ENCODE results near the gene RPN2. TPM values are rescaled to one million over a fixed set of nuclear protein-coding genes. Genes with fewer than 3 reads are reported as not detected.

RPN2 gene
- polyA plus RNA-seq, 1 of the 3 experiments (the other 2 are of a cell fraction): 420 TPM

GRCh38 chr20:37270576-37271420 is 91.7 kb downstream of the RPN2 start:
- Histone ChIP-seq H2AFZ (ENCODE audit: low read depth) (no peak overlapping the region), H3K4me3 (ENCODE audit: low read depth in 2 of 2, low read length in 1 of 2) (no peak overlapping the region), H3K9me2 (no peaks in the 10 kb centered on the region), H3F3A (replicated peaks; ENCODE audit: insufficient read depth) (no peaks in the 10 kb centered on the region), H3K4me1 (ENCODE audit: control insufficient read depth in 1 of 2, insufficient read depth in 2 of 2, low read depth in 1 of 2, low read length in 1 of 2) (peaks cover 0 to 10% of the 10 kb centered on the region in 2 experiments; a peak in 1 of 4 replicates), H3K27ac (ENCODE audit: low read depth in 2 of 2, low read length in 1 of 2) (no peak overlapping the region), H3K9ac (no peak overlapping the region), H4K20me1 (ENCODE audit: insufficient read depth) (no peaks in the 10 kb centered on the region), H3K27me3 (ENCODE audit: insufficient read depth) (no peaks in the 10 kb centered on the region), H3K79me2 (ENCODE audit: insufficient read depth) (no peaks in the 10 kb centered on the region), H3K36me3 (replicated peaks in 1 of 2; ENCODE audit: control insufficient read depth in 1 of 2, insufficient read depth in 2 of 2, low read length in 1 of 2) (no peaks in the 10 kb centered on the region), H3K4me2 (no peak overlapping the region), H3K9me3 (no peaks in the 10 kb centered on the region)
- DNase-seq: no peak
- ChIA-PET POLR2A (no interaction called here), CTCF (interaction anchor here (0.9 to 2.1 kb wide), 9 partner anchors 8 to 263 kb away, joined by 3 to 6 read pairs (median 3); no protein-coding TSS in a partner anchor)
- WGBS (ENCODE audit: low lambda C conversion rate): 77% methylated on average over 9 of the region's 12 CpGs
- no peak for TF ChIP-seq USF2 (IDR thresholded peaks at IDR 0.05; ENCODE audit: borderline replicate concordance, low read depth, low read length)
- TF ChIP-seq FOXM1 (IDR thresholded peaks at IDR 0.05; ENCODE audit: low read depth): no peak
- TF ChIP-seq, protein P1, sequence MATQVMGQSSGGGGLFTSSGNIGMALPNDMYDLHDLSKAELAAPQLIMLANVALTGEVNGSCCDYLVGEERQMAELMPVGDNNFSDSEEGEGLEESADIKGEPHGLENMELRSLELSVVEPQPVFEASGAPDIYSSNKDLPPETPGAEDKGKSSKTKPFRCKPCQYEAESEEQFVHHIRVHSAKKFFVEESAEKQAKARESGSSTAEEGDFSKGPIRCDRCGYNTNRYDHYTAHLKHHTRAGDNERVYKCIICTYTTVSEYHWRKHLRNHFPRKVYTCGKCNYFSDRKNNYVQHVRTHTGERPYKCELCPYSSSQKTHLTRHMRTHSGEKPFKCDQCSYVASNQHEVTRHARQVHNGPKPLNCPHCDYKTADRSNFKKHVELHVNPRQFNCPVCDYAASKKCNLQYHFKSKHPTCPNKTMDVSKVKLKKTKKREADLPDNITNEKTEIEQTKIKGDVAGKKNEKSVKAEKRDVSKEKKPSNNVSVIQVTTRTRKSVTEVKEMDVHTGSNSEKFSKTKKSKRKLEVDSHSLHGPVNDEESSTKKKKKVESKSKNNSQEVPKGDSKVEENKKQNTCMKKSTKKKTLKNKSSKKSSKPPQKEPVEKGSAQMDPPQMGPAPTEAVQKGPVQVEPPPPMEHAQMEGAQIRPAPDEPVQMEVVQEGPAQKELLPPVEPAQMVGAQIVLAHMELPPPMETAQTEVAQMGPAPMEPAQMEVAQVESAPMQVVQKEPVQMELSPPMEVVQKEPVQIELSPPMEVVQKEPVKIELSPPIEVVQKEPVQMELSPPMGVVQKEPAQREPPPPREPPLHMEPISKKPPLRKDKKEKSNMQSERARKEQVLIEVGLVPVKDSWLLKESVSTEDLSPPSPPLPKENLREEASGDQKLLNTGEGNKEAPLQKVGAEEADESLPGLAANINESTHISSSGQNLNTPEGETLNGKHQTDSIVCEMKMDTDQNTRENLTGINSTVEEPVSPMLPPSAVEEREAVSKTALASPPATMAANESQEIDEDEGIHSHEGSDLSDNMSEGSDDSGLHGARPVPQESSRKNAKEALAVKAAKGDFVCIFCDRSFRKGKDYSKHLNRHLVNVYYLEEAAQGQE (IDR thresholded peaks at IDR 0.05; ENCODE audit: low read depth, low read length): no peak
- no peak for TF ChIP-seq RXRA (IDR thresholded peaks at IDR 0.05; ENCODE audit: borderline replicate concordance, low read depth)
- no peak for TF ChIP-seq ELF1 (IDR thresholded peaks at IDR 0.05)
- TF ChIP-seq, protein P2, sequence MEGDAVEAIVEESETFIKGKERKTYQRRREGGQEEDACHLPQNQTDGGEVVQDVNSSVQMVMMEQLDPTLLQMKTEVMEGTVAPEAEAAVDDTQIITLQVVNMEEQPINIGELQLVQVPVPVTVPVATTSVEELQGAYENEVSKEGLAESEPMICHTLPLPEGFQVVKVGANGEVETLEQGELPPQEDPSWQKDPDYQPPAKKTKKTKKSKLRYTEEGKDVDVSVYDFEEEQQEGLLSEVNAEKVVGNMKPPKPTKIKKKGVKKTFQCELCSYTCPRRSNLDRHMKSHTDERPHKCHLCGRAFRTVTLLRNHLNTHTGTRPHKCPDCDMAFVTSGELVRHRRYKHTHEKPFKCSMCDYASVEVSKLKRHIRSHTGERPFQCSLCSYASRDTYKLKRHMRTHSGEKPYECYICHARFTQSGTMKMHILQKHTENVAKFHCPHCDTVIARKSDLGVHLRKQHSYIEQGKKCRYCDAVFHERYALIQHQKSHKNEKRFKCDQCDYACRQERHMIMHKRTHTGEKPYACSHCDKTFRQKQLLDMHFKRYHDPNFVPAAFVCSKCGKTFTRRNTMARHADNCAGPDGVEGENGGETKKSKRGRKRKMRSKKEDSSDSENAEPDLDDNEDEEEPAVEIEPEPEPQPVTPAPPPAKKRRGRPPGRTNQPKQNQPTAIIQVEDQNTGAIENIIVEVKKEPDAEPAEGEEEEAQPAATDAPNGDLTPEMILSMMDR (IDR thresholded peaks at IDR 0.05): no peak
- no peak for TF ChIP-seq USF1 (IDR thresholded peaks at IDR 0.05; ENCODE audit: borderline replicate concordance, low read depth)
- TF ChIP-seq ZBTB33 (IDR thresholded peaks at IDR 0.05; ENCODE audit: borderline replicate concordance, low read depth): no peak
- TF ChIP-seq, protein P3, sequence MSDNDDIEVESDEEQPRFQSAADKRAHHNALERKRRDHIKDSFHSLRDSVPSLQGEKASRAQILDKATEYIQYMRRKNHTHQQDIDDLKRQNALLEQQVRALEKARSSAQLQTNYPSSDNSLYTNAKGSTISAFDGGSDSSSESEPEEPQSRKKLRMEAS (IDR thresholded peaks at IDR 0.05; ENCODE audit: low read depth): no peak
- TF ChIP-seq YY1 (IDR thresholded peaks at IDR 0.05; ENCODE audit: low read depth): no peak
- TF ChIP-seq NRF1 (IDR thresholded peaks at IDR 0.05; ENCODE audit: low read depth, low read length): no peak
- TF ChIP-seq RCOR1 (IDR thresholded peaks at IDR 0.05; ENCODE audit: low read length): no peak
- TF ChIP-seq FOXJ3 (CRISPR knock-in tag; IDR thresholded peaks at IDR 0.05): no peak
- TF ChIP-seq EP300 (IDR thresholded peaks at IDR 0.05; ENCODE audit: borderline replicate concordance in 1 of 2, low read depth in 1 of 2, low read length in 1 of 2): no peak
- TF ChIP-seq CHD2 (IDR thresholded peaks at IDR 0.05; ENCODE audit: low read length, partially characterized antibody): no peak
- no peak for TF ChIP-seq IRF3 (IDR thresholded peaks at IDR 0.05; ENCODE audit: low read depth, low read length)
- no peak for TF ChIP-seq JUND (IDR thresholded peaks at IDR 0.05)
